ENCODE results near the gene RAB27B. TPM values are rescaled to one million over a fixed set of nuclear protein-coding genes. Genes with fewer than 3 reads are reported as not detected.

Gene RAB27B
- total RNA-seq, 4 donors from 2014 or later, result 0.34 to 2.5 (median 1.0) TPM

DNA sequence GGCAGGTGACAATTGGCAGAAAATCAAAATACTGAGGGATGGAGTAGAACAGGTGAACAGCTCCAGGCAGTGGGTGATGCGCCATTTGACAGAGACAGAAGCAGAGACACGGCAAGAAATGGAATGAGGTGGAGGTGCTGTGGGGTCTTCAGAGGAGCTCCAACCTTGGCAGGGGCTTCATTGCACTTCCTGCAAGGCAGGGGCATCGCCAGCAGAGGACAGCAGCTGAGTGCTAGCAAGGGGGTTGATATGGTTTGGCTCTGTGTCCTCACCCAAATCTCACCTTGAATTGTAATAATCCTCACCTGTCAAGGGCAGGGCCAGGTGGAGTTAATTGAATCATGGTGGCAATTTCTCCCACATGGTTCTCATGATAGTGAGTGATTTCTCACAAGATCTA is 88.2 kb downstream of the RAB27B start:
- TF ChIP-seq POLR2A (IDR thresholded peaks at IDR 0.05; ENCODE audit: low read depth), result no peak
- no peak for TF ChIP-seq CTCF (IDR thresholded peaks at IDR 0.05)
- TF ChIP-seq POLR2AphosphoS5 (IDR thresholded peaks at IDR 0.05), result no peak
- TF ChIP-seq EP300 (IDR thresholded peaks at IDR 0.05), result no peak
- intact Hi-C loops (cut with DNase I), result no loop called here

DNA sequence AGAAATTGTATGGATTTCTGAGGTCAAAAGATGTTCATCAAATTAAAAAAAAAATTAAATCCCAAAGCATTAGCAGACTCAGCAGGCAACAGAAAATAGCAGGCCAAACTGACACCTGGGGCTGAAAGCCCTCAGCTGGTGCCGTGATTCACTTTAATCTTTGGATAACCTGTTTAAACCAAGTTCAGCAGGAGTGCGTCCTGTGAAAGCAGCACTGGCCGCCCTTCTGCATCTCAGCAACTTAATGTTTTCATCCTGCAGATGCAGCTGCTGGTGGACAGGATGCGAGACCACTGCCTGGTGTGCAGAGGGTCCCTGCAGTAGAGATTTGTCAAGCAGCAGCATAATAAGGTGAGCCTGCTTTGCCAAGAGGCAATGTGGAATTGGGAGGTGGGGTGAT is 89.8 kb downstream of the RAB27B start:
- TF ChIP-seq POLR2AphosphoS5 (IDR thresholded peaks at IDR 0.05), result no peak
- TF ChIP-seq POLR2A (IDR thresholded peaks at IDR 0.05; ENCODE audit: low read depth), result no peak
- no peak for TF ChIP-seq CTCF (IDR thresholded peaks at IDR 0.05)
- no peak for TF ChIP-seq EP300 (IDR thresholded peaks at IDR 0.05)
- intact Hi-C loops (cut with DNase I), result no loop called here
- Histone ChIP-seq H3K4me3 (no peak overlapping the region), H3K9me3 (no peaks in the 10 kb centered on the region), H3K36me3 (peaks cover 0 to 26% (median 0%) of the 10 kb centered on the region in 4 donors), H3K4me1 (no peaks in the 10 kb centered on the region), H3K27ac (replicated peaks in 1 of 4) (no peak overlapping the region), H3K27me3 (no peaks in the 10 kb centered on the region)
- 87% methylated on average over 4 of the region's 4 CpGs for WGBS
- no peak for DNase-seq (ENCODE audit: extremely low spot score)

More for the DNA sequence above, 88.2 kb downstream of the RAB27B start:
- Histone ChIP-seq H3K4me1 (no peaks in the 10 kb centered on the region), H3K27ac (replicated peaks in 1 of 4) (no peak overlapping the region), H3K9me3 (no peaks in the 10 kb centered on the region), H3K4me3 (no peak overlapping the region), H3K27me3 (no peaks in the 10 kb centered on the region), H3K36me3 (peaks cover 0 to 26% (median 0%) of the 10 kb centered on the region in 4 donors)
- 86% methylated on average over 3 of the region's 3 CpGs for WGBS
- no peak for DNase-seq (ENCODE audit: extremely low spot score)

DNA sequence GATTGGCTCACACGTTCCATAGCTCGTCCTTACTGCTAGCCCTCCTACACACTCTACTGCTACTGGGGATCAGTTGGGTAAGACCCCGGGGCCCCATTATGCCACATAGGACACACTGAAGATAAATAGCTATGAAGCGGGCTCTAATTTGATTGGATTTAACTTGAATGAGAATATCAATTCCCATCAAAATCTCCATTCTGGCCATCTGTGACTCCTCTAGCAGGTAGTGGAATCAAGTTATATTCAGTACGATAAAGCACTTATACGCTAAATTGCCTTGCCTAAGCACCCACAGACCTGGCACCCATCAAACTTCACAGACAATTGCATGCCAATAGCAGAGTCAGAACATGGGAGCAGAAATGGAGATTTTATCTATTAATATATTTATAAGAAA is 91.1 kb downstream of the RAB27B start:
- no peak for TF ChIP-seq EP300 (IDR thresholded peaks at IDR 0.05)
- no peak for TF ChIP-seq POLR2A (IDR thresholded peaks at IDR 0.05; ENCODE audit: low read depth)
- no peak for TF ChIP-seq CTCF (IDR thresholded peaks at IDR 0.05)
- no peak for TF ChIP-seq POLR2AphosphoS5 (IDR thresholded peaks at IDR 0.05)
- intact Hi-C loops (cut with DNase I), result no loop called here
- 92% methylated on average over 6 of the region's 6 CpGs for WGBS
- Histone ChIP-seq H3K36me3 (peaks cover 0 to 18% (median 0%) of the 10 kb centered on the region in 4 donors), H3K4me1 (no peaks in the 10 kb centered on the region), H3K27me3 (no peaks in the 10 kb centered on the region), H3K9me3 (no peaks in the 10 kb centered on the region), H3K4me3 (no peak overlapping the region), H3K27ac (replicated peaks in 1 of 4) (no peak overlapping the region)
- DNase-seq (ENCODE audit: extremely low spot score), result no peak

GRCh38 chr18:54923339-54923956 is 95.2 kb downstream of the RAB27B start:
- H3K4me1 ChIP-seq, result no peaks in the 10 kb centered on the region
- H3K36me3 ChIP-seq, result peaks cover 0 to 16% (median 0%) of the 10 kb centered on the region in 4 donors
- no peak for TF ChIP-seq EP300 (IDR thresholded peaks at IDR 0.05)
- no peak for TF ChIP-seq POLR2AphosphoS5 (IDR thresholded peaks at IDR 0.05)
- TF ChIP-seq POLR2A (IDR thresholded peaks at IDR 0.05; ENCODE audit: low read depth), result no peak
- TF ChIP-seq CTCF (IDR thresholded peaks at IDR 0.05), result no peak
- H3K4me3 ChIP-seq, result no peak overlapping the region
- intact Hi-C loops (cut with DNase I), result no loop called here
- DNase-seq (ENCODE audit: extremely low spot score), result no peak
- H3K9me3 ChIP-seq, result no peaks in the 10 kb centered on the region
- H3K27me3 ChIP-seq, result no peaks in the 10 kb centered on the region
- H3K27ac ChIP-seq (replicated peaks in 1 of 4), result no peak overlapping the region
- WGBS, result 88% methylated on average over 4 of the region's 4 CpGs

DNA sequence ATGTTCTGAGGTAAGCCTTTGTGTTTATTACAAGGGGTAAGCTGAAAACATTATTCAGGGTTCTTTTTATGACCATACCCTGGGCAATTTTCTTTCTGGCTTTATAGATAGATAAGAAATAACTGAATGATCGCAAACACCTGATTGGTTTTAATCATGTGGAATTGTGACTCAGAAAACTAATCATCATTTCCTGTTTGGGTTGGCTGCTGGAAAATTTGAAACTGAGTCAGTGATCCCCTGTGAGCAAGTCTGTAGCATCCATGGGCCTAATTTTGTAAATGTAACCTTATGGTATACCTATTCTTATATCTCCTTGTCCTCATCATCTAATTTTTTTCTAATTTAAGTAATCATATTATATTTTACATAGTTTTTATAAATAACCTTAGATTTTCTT is 96.7 kb downstream of the RAB27B start:
- Histone ChIP-seq H3K27ac (replicated peaks in 1 of 4) (no peak overlapping the region), H3K27me3 (no peaks in the 10 kb centered on the region), H3K36me3 (peaks cover 0 to 21% (median 0%) of the 10 kb centered on the region in 4 donors), H3K4me1 (no peaks in the 10 kb centered on the region), H3K4me3 (no peak overlapping the region), H3K9me3 (no peaks in the 10 kb centered on the region)
- TF ChIP-seq POLR2A (IDR thresholded peaks at IDR 0.05; ENCODE audit: low read depth) (no peak), POLR2AphosphoS5 (IDR thresholded peaks at IDR 0.05) (no peak), EP300 (IDR thresholded peaks at IDR 0.05) (no peak), CTCF (IDR thresholded peaks at IDR 0.05) (no peak)
- 100% methylated on average over 1 of the region's 1 CpG for WGBS
- intact Hi-C loops (cut with DNase I), result no loop called here
- no peak for DNase-seq (ENCODE audit: extremely low spot score)
